ENCODE measurements around the gene KRTAP5-4.
A peak's percentile ranks its signal among the peaks of the same experiment; 100 is the strongest.
"Not testable (repeated sequence)": the region's sequence is repeated elsewhere in the genome, so short reads cannot be mapped to it uniquely, and the experiment has no call there.

Gene KRTAP5-4, protein sequence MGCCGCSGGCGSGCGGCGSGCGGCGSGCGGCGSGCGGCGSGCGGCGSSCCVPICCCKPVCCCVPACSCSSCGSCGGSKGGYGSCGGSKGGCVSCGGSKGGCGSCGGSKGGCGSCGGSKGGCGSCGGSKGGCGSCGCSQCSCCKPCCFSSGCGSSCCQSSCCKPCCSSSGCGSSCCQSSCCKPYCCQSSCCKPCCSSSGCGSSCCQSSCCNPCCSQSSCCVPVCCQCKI

DNA sequence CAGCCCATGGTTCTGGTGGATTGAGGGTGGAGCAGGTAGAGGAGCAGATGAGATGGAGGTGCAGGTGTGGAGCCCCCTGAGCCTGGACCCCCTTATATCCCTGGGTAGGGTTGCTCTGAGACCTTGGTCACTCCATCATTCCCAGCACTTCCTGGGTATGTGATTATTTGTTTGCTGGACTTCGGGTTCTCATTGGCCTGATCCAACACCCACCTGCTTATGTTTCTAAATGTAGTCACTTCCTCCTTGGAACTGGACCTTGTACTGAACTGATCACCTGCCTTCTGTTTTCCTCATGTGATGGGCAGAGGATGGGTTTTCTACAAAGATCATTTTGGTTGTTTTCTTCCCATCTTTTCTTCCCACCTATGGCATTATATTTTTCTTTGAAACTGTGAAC lies at the start of gene KRTAP5-4:
TSS of gene KRTAP5-4 (minus strand) at position 53 of the 400 bp plus-strand sequence. CDS start at position 8, 45 bp downstream.
- Mint-ChIP-seq H3K27me3 (no peaks in the 10 kb centered on the region), H3K9me3 (no peaks in the 10 kb centered on the region), H3K36me3 (no peaks in the 10 kb centered on the region), H3K4me1 (peaks cover 3% of the 10 kb centered on the region), H3K27ac (no peak within 1 kb of the TSS), H3K4me3 (no peak within 1 kb of the TSS)

DNA sequence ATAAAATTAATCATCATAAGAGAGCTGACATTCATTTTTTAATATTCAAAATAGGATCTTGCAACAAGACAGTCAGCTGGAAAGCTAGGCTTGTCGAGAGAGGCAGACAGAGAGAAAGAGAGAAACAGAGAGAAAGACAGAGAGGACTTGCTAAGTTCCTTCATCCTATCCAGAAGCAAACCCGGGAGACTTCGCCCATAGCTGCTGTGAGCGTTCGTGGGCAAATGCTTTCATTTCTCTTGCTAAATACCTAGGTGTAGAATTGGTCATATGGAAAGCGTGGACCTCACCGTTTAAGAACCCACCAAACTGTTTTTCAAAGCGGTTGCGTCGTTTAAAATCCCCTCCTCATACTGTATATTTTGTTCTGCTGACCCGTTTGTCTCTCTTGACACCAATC lies 49.7 kb upstream of the KRTAP5-4 start:
- Mint-ChIP-seq H3K36me3 (no peaks in the 10 kb centered on the region), H3K27ac (no peak overlapping the region), H3K9me3 (no peaks in the 10 kb centered on the region), H3K4me1 (no peaks in the 10 kb centered on the region), H3K4me3 (no peak overlapping the region), H3K27me3 (peaks cover 27% of the 10 kb centered on the region)

DNA sequence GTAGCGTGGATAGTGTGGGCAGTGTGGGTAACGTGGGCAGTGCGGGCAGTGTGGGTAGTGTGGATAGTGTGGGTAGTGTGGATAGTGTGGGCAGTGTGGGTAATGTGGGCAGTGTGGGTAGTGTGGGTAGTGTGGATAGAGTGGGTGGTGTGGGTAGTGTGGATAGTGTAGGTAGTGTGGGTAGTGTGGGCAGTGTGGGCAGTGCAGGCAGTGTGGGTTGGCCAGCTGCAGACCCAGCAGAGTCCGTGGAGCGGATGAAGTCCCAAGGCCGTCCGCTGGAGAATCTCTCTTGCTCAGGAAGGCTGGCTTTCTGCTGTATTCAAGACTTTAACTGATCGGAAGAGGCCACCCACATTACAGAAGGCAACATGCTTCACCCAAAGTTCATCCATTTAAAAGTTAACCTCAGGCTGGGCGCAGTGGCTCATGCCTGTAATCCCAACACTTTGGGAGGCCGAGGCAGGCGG lies 49.0 kb upstream of the KRTAP5-4 start:
- no peaks in the 10 kb centered on the region for H3K4me1 Mint-ChIP-seq
- H3K9me3 Mint-ChIP-seq = no peaks in the 10 kb centered on the region
- H3K36me3 Mint-ChIP-seq = no peaks in the 10 kb centered on the region
- H3K4me3 Mint-ChIP-seq = no peak overlapping the region
- peaks cover 24% of the 10 kb centered on the region for H3K27me3 Mint-ChIP-seq
- no peak overlapping the region for H3K27ac Mint-ChIP-seq

DNA sequence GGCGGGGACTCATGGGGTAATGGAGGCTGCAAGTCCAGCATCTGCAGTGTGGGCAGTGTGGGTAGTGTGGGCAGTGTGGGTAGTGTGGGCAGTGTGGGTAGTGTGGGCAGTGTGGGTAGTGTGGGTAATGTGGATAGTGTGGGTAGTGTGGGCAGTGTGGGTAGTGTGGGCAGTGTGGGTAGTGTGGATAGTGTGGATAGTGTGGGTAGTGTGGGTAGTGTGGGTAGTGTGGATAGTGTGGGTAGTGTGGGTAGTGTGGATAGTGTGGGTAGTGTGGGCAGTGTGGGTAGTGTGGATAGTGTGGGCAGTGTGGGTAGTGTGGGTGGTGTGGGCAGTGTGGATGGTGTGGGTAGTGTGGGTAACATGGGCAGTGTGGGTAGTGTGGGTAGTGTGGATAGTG lies 48.5 kb upstream of the KRTAP5-4 start:
- peaks cover 21% of the 10 kb centered on the region for H3K27me3 Mint-ChIP-seq
- H3K4me1 Mint-ChIP-seq, H3K4me3 Mint-ChIP-seq, H3K9me3 Mint-ChIP-seq, H3K27ac Mint-ChIP-seq, H3K36me3 Mint-ChIP-seq: not testable (repeated sequence)

DNA sequence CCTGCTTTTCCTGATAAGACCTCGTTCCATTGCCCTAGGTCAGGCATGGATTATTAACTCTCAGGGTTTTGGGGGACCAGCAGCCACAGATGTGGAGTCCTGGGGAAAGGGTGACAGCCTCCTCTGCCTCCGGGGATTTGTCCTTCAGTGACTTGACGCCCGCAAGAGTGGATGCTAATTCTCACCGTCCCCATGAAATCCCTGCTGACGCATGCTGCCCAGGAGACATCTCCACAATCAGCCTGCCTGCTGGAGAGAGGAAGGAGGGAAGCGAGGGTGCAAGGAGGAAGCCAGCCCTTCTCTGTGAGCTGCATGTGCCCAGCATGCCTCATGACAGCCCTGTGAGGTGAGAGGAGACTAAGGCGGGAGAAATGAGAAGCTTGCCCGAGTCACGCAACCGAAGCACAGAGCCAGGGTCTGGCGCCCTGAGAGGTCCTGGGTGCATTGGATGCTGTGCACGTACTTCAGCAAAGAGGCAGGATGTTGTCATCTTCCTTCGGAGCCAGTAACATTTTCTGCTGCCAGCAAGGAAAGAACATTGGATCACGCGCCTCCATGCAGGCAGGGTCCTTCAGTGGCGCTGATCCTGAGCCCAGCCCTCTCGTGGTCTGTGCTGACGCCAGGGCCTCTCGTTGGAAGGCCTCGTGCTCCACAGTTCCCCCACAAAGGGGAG lies 47.7 kb upstream of the KRTAP5-4 start:
- H3K4me1 Mint-ChIP-seq = no peaks in the 10 kb centered on the region
- no peak overlapping the region for H3K27ac Mint-ChIP-seq
- H3K27me3 Mint-ChIP-seq = peaks cover 18% of the 10 kb centered on the region
- no peak overlapping the region for H3K4me3 Mint-ChIP-seq
- H3K36me3 Mint-ChIP-seq = no peaks in the 10 kb centered on the region
- H3K9me3 Mint-ChIP-seq = no peaks in the 10 kb centered on the region

DNA sequence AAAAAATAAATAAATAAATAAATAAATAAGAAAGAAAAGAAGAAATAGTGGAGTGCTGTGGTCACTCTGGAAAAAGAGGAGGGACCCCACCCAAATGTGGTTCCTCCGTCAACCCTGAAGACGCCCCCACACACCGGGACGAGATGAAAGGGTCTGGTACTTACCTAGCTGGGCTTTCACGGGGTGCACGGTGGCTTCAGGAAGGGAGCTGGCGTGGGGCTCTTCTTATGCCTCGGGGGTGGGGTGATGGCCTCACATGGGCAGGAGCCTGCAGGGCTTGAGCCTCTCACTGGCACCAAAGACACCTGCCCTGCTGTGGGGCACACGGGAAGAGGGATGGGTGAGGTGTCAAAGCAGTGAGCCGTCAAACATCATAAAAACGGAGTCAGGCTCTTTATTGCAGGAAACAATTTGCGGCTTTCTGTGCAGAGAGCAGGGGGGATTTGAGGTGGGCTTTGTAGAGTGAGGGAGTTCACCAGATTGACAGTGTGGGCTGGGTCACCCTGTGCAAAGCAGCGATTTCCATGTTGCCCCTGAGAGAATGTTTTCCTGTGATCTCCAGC lies 47.1 kb upstream of the KRTAP5-4 start:
- H3K4me1 Mint-ChIP-seq = no peaks in the 10 kb centered on the region
- peaks cover 18% of the 10 kb centered on the region for H3K27me3 Mint-ChIP-seq
- no peaks in the 10 kb centered on the region for H3K9me3 Mint-ChIP-seq
- H3K36me3 Mint-ChIP-seq = no peaks in the 10 kb centered on the region
- H3K4me3 Mint-ChIP-seq = no peak overlapping the region
- H3K27ac Mint-ChIP-seq = no peak overlapping the region

DNA sequence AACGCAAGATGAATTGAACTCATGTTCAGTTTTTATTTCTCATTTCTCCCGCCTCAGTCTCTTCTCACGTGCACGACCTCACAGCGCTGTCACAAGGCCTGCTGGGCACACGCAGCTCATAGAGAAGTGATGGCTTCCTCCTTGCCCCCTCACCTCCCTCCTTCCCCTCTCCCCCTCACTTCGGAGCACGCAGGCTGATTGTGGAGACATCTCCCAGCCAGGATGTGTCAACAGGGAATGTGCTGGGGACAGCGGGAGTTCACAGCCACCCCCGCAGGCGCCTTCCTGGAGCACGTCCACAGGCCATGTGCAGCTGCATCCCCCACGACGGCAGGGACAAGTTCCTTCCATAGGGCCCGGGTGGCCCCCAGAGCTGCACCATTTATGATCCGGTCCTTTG lies 46.0 kb upstream of the KRTAP5-4 start:
- Mint-ChIP-seq H3K9me3 (no peaks in the 10 kb centered on the region), H3K4me3 (no peak overlapping the region), H3K4me1 (no peaks in the 10 kb centered on the region), H3K27me3 (peaks cover 18% of the 10 kb centered on the region), H3K36me3 (no peaks in the 10 kb centered on the region), H3K27ac (no peak overlapping the region)

DNA sequence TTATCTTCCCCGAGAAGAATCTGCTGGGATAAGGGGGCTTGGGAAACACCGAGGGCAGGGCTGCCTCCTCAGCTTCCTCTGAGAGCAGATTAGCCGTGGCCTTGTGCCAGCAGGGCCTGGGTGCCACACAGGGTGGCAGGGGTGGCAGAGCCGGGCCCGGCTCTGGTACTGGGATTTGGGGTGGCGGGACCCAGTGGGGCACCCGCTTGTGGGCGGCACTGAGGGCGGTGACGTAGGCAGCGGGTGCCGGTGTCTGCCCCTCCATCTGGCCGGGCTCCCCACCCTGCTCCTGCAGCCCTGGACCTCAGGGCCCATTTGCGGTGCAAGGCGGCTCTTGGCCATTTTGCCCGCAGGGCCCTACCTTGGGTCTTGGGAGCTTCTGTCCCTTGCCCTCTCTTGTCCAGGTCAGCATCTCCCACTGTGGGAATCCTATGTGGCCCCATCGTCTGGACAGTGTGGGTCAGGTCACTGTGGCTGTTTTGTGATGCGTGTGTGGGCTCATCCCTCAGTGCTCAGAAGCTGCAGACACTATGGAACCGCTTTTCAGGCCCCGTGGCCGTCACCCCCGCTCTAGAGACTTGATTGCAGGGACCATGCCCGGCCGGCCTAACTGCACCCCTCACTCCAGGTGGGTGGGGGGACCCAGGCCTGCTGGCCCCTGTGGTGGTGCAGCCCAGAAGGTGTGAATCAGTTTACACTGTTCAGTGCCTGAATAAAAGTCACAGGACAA lies 45.3 kb upstream of the KRTAP5-4 start:
- Mint-ChIP-seq H3K36me3 (no peaks in the 10 kb centered on the region), H3K4me1 (no peaks in the 10 kb centered on the region), H3K27me3 (peaks cover 19% of the 10 kb centered on the region), H3K4me3 (no peak overlapping the region), H3K9me3 (no peaks in the 10 kb centered on the region), H3K27ac (no peak overlapping the region)

DNA sequence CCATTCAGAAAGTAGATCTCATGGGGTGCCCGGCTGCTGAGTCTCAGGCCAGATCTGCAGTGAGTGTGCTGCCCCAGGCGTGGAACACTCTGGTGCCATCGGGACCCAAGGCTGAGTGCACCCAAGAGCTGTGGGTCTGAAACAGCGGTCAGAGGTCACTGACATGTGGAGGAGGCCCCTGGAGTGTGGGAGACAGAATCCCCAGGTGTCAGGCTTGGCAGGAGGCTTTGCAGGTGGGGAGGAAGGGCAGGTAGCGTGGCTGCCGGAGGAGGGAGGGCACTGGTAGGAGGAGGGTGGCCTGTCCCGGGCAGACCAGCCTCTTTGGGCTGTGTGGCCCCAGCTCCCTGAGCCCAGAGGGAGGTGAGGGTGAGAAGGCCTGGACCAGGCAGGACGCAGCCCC lies 43.4 kb upstream of the KRTAP5-4 start:
- H3K36me3 Mint-ChIP-seq = no peaks in the 10 kb centered on the region
- no peak overlapping the region for H3K27ac Mint-ChIP-seq
- H3K4me1 Mint-ChIP-seq = peaks cover under 1% of the 10 kb centered on the region
- no peaks in the 10 kb centered on the region for H3K9me3 Mint-ChIP-seq
- H3K4me3 Mint-ChIP-seq = no peak overlapping the region
- peaks cover 19% of the 10 kb centered on the region for H3K27me3 Mint-ChIP-seq

DNA sequence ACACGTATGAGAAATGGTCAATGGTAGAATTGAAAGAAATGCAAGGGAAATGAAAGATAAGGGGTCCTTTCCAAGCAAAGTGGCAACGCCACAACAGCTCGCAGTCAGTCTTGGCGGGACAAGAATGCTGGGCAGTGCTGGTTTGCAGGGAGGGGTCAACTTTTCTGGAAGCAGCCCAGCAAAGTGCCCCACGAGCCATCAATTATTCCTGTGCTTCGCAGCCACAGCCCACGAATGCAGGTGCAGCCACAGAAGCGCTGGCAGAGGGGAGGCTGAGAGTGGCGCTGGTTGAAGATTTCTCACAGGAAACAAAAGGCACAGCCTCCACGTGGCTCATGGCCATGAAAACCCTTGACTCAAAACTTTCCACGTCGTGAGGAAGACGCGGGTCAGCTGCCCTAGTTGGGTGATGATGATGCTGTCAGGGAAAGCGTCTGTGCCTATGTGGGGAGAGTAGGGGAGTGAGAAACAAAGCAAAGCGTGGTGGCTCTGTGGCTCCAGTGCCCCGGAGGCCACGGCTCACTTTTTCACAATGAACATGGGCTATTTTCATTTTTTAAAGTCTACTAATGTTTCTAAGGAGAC lies 40.9 kb upstream of the KRTAP5-4 start:
- H3K27me3 Mint-ChIP-seq = peaks cover 11% of the 10 kb centered on the region
- H3K36me3 Mint-ChIP-seq, H3K4me3 Mint-ChIP-seq, H3K27ac Mint-ChIP-seq, H3K9me3 Mint-ChIP-seq: not testable (repeated sequence)
- peaks cover 15% of the 10 kb centered on the region for H3K4me1 Mint-ChIP-seq

DNA sequence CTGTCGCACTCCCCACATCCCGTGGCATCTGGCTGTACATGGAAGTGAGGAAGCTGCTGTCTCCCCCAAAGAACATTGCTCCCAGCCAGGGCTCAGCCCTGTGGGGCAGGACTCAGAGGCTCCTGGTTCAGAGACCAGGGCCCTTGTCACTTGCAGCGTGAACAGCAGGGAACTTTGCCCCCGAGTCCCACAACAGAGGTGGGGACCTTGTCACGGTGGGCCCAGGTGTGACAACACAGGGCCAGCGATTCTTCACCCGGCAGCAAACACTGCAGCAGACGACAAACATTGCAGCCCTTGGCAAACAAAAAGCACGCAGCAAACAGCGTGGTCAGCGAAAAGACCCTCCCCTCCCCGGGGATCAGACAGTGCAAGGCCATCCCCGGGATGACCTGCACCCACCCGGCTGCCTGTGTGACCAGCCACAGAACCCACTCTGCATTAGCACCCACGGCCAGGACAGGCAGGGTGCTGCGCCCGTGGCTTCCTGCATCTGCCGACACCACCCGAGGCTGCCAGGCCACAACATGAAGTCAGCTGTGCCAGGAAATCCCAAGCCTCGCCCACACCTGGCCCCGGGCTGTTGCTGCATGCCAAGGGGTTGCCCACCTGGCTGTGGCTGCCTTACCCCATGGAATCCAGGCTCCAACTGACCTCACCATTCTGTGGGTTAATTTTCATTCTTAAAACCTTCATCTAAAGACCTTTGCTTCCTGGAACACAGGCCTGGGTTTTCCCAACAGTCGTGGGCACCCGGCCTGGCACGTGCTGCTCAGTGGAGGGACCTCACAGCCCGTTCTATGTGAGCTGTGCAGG lies 39.7 kb upstream of the KRTAP5-4 start:
- H3K27ac Mint-ChIP-seq, H3K4me3 Mint-ChIP-seq, H3K9me3 Mint-ChIP-seq, H3K36me3 Mint-ChIP-seq: not testable (repeated sequence)
- peaks cover 15% of the 10 kb centered on the region for H3K4me1 Mint-ChIP-seq
- H3K27me3 Mint-ChIP-seq = peaks cover 12% of the 10 kb centered on the region

DNA sequence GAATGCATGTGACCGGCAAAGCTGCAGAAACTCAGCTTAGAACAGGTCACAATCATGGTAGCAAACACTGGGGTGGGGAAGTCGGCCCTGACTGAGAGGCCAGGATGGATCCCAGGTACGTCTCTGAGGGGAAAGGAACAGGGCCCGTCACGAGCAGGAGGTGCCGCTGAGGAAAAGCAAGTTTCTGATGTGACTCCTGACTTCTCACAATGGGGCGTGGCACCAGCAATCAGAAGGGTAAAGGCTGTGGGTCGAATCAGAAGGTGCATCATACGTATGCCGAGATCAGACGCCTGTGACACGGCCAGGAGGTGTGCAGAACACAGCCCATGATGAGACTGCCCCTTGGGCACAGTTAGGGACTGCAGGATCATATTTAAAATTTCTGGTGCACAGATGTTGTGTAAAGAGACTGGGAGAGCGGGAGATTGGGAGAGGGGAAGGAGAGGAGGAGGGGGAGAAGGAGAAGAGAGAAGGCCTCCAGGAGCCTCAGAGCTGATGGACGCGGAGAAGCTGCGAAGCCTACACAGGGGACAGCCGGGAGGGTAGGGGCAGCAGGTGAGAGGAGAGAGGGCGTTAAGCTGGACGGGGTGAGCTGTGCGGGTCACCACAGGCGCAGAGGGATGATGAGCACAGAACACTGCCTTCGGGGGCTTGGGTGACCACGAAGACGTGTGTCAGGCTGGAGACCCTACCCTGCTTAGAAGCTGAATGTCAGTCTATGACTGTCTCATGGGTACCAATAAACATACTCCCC lies 38.4 kb upstream of the KRTAP5-4 start:
- Mint-ChIP-seq H3K36me3 (no peaks in the 10 kb centered on the region), H3K9me3 (no peaks in the 10 kb centered on the region), H3K27me3 (peaks cover 12% of the 10 kb centered on the region), H3K4me3 (peak overlapping the region; percentile 20), H3K27ac (no peak overlapping the region), H3K4me1 (peaks cover 15% of the 10 kb centered on the region)

DNA sequence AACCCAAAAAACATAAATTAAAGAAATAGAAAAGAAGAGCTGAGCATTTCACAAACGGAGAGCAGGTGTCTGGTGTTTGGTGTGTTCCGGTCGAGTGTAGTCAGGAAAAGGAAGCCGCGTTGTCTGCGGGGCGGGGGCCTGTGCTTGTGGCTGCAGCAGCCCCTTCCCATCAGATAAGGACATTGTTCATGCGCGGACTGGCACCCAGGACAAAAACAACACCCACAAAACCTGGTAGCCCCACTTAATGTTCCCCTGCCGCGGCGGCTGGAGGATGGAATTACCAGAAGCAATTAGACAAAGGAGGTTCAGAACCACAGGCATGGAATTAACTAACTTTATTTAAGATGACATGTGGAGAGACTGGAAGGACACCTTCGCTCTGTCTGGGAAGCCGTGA lies 37.6 kb upstream of the KRTAP5-4 start:
- Mint-ChIP-seq H3K4me1 (peaks cover 15% of the 10 kb centered on the region), H3K9me3 (no peaks in the 10 kb centered on the region), H3K36me3 (no peaks in the 10 kb centered on the region), H3K27me3 (peaks cover 12% of the 10 kb centered on the region), H3K27ac (no peak overlapping the region), H3K4me3 (no peak overlapping the region)

DNA sequence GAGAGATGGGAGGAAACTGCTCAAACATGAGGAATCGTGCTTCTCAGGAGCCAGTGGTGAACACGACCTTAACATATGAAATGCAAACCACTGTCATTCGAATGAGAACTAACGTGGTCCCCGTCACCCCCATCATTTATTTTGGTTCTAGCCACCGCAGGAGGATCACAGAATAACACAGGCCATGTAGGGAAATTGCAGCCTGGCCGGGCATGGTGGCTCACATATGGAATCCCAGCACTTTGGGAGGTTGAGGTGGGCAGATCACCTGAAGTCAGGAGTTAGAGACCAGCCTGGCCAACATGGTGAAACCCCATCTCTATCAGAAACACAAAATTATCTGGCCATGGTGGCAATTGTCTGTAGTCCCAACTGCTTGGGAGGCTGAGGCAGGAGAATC lies 34.7 kb upstream of the KRTAP5-4 start:
- no peaks in the 10 kb centered on the region for H3K36me3 Mint-ChIP-seq
- peaks cover 14% of the 10 kb centered on the region for H3K27me3 Mint-ChIP-seq
- H3K27ac Mint-ChIP-seq = no peak overlapping the region

More for the DNA sequence above, 34.7 kb upstream of the KRTAP5-4 start:
- H3K9me3 Mint-ChIP-seq = no peaks in the 10 kb centered on the region
- H3K4me1 Mint-ChIP-seq = peaks cover 15% of the 10 kb centered on the region
- no peak overlapping the region for H3K4me3 Mint-ChIP-seq
